WTC11 (cell line): ENCODE results near the gene LGALS4. TPM values are rescaled to one million over a fixed set of nuclear protein-coding genes. Genes with fewer than 3 reads are reported as not detected.

Experiments used
- ATAC-seq: fragments of 200-7000 bp; cut with Tn5 transposase; 2 replicates; pipeline ENCODE4 v1.10.0; 2021; ENCODE audit warnings: mild to moderate bottlenecking, moderate library complexity
- CTCF ChIA-PET: fragments of 300-600 bp; sonication (Branson Sonifier 250); formaldehyde crosslinking; loops from one replicate; lab custom pipeline; 2021; ENCODE audit warnings: antibody characterized with exemption; lab: Charles Lee
- POLR2A ChIA-PET: fragments of 350-600 bp; sonication (Branson Sonifier 250); formaldehyde crosslinking; loops from one replicate; lab custom pipeline; 2021; ENCODE audit warnings: antibody characterized with exemption; lab: Charles Lee
- DNase-seq: peaks from one replicate; pipeline ENCODE4 v3.0.0; 2021; ENCODE audit warnings: low spot score
- H3K27ac Mint-ChIP-seq: 2 replicates; pipeline ENCODE4 v1.8.0; 2021; ENCODE audit warnings: mixed read lengths
- H3K27me3 Mint-ChIP-seq: 2 replicates; pipeline ENCODE4 v1.8.0; 2021; ENCODE audit warnings: low read depth, mild to moderate bottlenecking, moderate library complexity, mixed read lengths
- H3K36me3 Mint-ChIP-seq: 2 replicates; pipeline ENCODE4 v1.8.0; 2021; ENCODE audit warnings: mixed read lengths
- H3K4me1 Mint-ChIP-seq: 2 replicates; pipeline ENCODE4 v1.8.0; 2022; ENCODE audit warnings: mixed read lengths
- H3K4me3 Mint-ChIP-seq: 2 replicates; pipeline ENCODE4 v1.8.0; 2021; ENCODE audit warnings: mild to moderate bottlenecking, moderate library complexity, mixed read lengths
- H3K9me3 Mint-ChIP-seq: 2 replicates; pipeline ENCODE4 v1.8.0; 2021; ENCODE audit warnings: mixed read lengths
- AFF4 ChIP-seq: sonication (generic); formaldehyde crosslinking; IDR thresholded peaks from 2 replicates; pipeline ENCODE4 v1.8.1; 2023; ENCODE audit warnings: mild to moderate bottlenecking, missing genetic modification reagents, borderline replicate concordance
- ATF6 ChIP-seq: sonication (generic); formaldehyde crosslinking; IDR thresholded peaks from 2 replicates; pipeline ENCODE4 v1.8.1; 2023; ENCODE audit warnings: mild to moderate bottlenecking, missing genetic modification reagents
- ETV6 ChIP-seq: sonication (generic); formaldehyde crosslinking; IDR thresholded peaks from 2 replicates; pipeline ENCODE4 v1.8.1; 2022; ENCODE audit warnings: mild to moderate bottlenecking, missing genetic modification reagents
- GABPB1 ChIP-seq: sonication (generic); formaldehyde crosslinking; IDR thresholded peaks from 2 replicates; pipeline ENCODE4 v1.8.1; 2023; ENCODE audit warnings: mild to moderate bottlenecking, missing genetic modification reagents
- GTF2I ChIP-seq: fragments of 250-450 bp; sonication (Bioruptor Pico); conservative IDR thresholded peaks from 2 replicates; pipeline ENCODE4 v1.4.0; 2021; ENCODE audit warnings: mild to moderate bottlenecking
- HMGA2 ChIP-seq: fragments of 250-450 bp; sonication (Bioruptor Pico); IDR thresholded peaks from 2 replicates; pipeline ENCODE4 v1.4.0; 2021; ENCODE audit warnings: mild to moderate bottlenecking, moderate library complexity
- JAZF1 ChIP-seq: fragments of 250-450 bp; sonication (Bioruptor Pico); IDR thresholded peaks from 2 replicates; pipeline ENCODE4 v1.9.0; 2021; ENCODE audit warnings: moderate library complexity, mild to moderate bottlenecking, inconsistent platforms
- JUN ChIP-seq: sonication (generic); formaldehyde crosslinking; IDR thresholded peaks from 2 replicates; pipeline ENCODE4 v1.8.0; 2023; ENCODE audit warnings: mild to moderate bottlenecking, missing genetic modification reagents
- MLX ChIP-seq: sonication (generic); formaldehyde crosslinking; IDR thresholded peaks from 2 replicates; pipeline ENCODE4 v1.8.1; 2023; ENCODE audit warnings: mild to moderate bottlenecking, missing genetic modification reagents, moderate library complexity
- NR3C1 ChIP-seq: sonication (generic); formaldehyde crosslinking; conservative IDR thresholded peaks from 2 replicates; pipeline ENCODE4 v1.8.1; 2023; ENCODE audit warnings: low read depth, mild to moderate bottlenecking, missing genetic modification reagents
- PRDM15 ChIP-seq: sonication (generic); formaldehyde crosslinking; IDR thresholded peaks from 2 replicates; pipeline ENCODE4 v1.8.0; 2022; ENCODE audit warnings: missing genetic modification reagents
- STAT6 ChIP-seq: sonication (generic); formaldehyde crosslinking; conservative IDR thresholded peaks from 2 replicates; pipeline ENCODE4 v1.8.1; 2023; ENCODE audit warnings: mild to moderate bottlenecking, low read depth, missing genetic modification reagents, moderate library complexity
- TEAD1 ChIP-seq: sonication (generic); formaldehyde crosslinking; IDR thresholded peaks from 2 replicates; pipeline ENCODE4 v1.8.0; 2022; ENCODE audit warnings: mild to moderate bottlenecking, missing genetic modification reagents
- ZNF138 ChIP-seq: sonication (generic); formaldehyde crosslinking; conservative IDR thresholded peaks from 2 replicates; pipeline ENCODE4 v1.8.1; 2022; ENCODE audit warnings: mild to moderate bottlenecking, moderate library complexity, missing genetic modification reagents
- ZNF416 ChIP-seq: fragments of 250-450 bp; sonication (Bioruptor Pico); IDR thresholded peaks from 2 replicates; pipeline ENCODE4 v1.9.0; 2021; ENCODE audit warnings: mild to moderate bottlenecking, inconsistent platforms
- ZNF425 ChIP-seq: fragments of 250-450 bp; sonication (Bioruptor Pico); conservative IDR thresholded peaks from 2 replicates; pipeline ENCODE4 v1.9.0; 2021; ENCODE audit warnings: mild to moderate bottlenecking
- ZNF671 ChIP-seq: fragments of 250-450 bp; sonication (Bioruptor Pico); IDR thresholded peaks from 2 replicates; pipeline ENCODE4 v1.8.0; 2021; ENCODE audit warnings: mild to moderate bottlenecking
- total RNA-seq: library from RNA; stranded (reverse); gene quantifications from 3 replicates; pipeline ENCODE4 v1.2.3, GENCODE V29; 2021

LGALS4 gene
- total RNA-seq, 1 experiment from 2014 or later, result 1.5 TPM

GRCh38 chr19:38769635-38770211, 43.0 kb downstream of the LGALS4 start (continued):
- TF ChIP-seq JUN, result no peak
- no peak for TF ChIP-seq GTF2I
- no peak for TF ChIP-seq ZNF138 (CRISPR knock-in tag)
- TF ChIP-seq ETV6 (CRISPR knock-in tag), result 0 out of 2 replicates have a peak, but pooled peaks have one; percentile 89
- no peak for TF ChIP-seq STAT6 (CRISPR knock-in tag)
- no peak for TF ChIP-seq ZNF671 (CRISPR knock-in tag)
- peak; percentile 90 for TF ChIP-seq TEAD1 (CRISPR knock-in tag)
- TF ChIP-seq MLX, result peak; percentile 55; the same call in 1 of the 2 replicates

- Mint-ChIP-seq H3K36me3 (no peaks in the 10 kb centered on the region), H3K27me3 (peaks cover 12% of the 10 kb centered on the region), H3K4me3 (no peak overlapping the region), H3K4me1 (peaks cover 4% of the 10 kb centered on the region)
- ATAC-seq (no peak), DNase-seq (no peak)
- CTCF ChIA-PET, result no interaction called here
- TF ChIP-seq JUN (no peak), GABPB1 (CRISPR knock-in tag) (no peak), AFF4 (CRISPR knock-in tag) (no peak), HMGA2 (CRISPR knock-in tag) (peak; percentile 32; the same call in 1 of the 2 replicates)
- TF ChIP-seq, all 79 proteins: peak for 1
- H3K27ac Mint-ChIP-seq, result no peak overlapping the region
- H3K9me3 Mint-ChIP-seq, result peaks cover 3% of the 10 kb centered on the region; the same call in 1 of the 2 replicates
- POLR2A ChIA-PET, result no interaction called here
These were observed 46.3 kb downstream of the LGALS4 start for GRCh38 chr19:38766276-38767047.

- peaks cover 3% of the 10 kb centered on the region; the same call in 1 of the 2 replicates for H3K9me3 Mint-ChIP-seq
- H3K27ac Mint-ChIP-seq, result no peak overlapping the region
- ATAC-seq (no peak), DNase-seq (no peak)
- peaks cover 12% of the 10 kb centered on the region for H3K27me3 Mint-ChIP-seq
- H3K4me1 Mint-ChIP-seq, result peaks cover 4% of the 10 kb centered on the region
- CTCF ChIA-PET, result no interaction called here
- no peak overlapping the region for H3K4me3 Mint-ChIP-seq
- H3K36me3 Mint-ChIP-seq, result no peaks in the 10 kb centered on the region
- POLR2A ChIA-PET, result no interaction called here
- no peak for TF ChIP-seq JAZF1 (CRISPR knock-in tag)
- TF ChIP-seq ZNF425 (CRISPR knock-in tag), result no peak
- TF ChIP-seq PRDM15 (CRISPR knock-in tag), result no peak
- TF ChIP-seq NR3C1 (CRISPR knock-in tag), result no peak
- TF ChIP-seq ZNF416, result no peak
- TF ChIP-seq ATF6 (CRISPR knock-in tag), result no peak
These were observed 47.5 kb downstream of the LGALS4 start for GRCh38 chr19:38765214-38765613.
